Sigmoid colon (tissue), 4 donors: ENCODE results near the gene TNFRSF14.

Source experiments
- CTCF ChIP-seq, 4 experiments: fragments of 450-650 bp in 3 of 4; fragments of 200-600 bp in 1 of 4; IDR thresholded peaks; one replicate each; pipeline ENCODE4 v1.5.1; 2016 to 2019; ENCODE audit warnings: antibody characterized with exemption in 4 of 4, mild to moderate bottlenecking in 3 of 4, moderate library complexity in 2 of 4
- EP300 ChIP-seq, 4 donors: sonication (generic); formaldehyde crosslinking; IDR thresholded peaks; one replicate each; pipeline ENCODE4 v1.6.1; 2017; ENCODE audit warnings: antibody characterized with exemption in 4 of 4

DNA sequence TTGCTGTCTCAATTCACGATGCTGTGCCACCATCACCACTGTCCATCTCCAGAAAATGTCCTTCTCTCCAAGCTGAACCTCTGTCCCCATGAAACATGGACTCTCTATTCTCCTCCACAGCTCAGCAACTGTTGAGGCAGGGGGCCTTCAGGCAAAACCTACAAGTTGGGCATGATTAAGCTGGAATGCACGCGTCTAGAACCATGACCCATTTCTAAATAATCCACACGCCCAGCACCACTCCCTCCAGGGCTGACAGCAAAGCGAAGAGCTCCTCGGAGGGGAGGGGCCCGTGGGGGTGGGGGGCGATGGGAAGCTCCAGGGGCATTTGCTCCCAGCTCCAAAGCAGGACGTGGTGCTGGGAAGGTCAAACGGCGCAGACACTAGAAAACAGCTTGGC, 22.8 kb upstream of the TNFRSF14 start:
- TF ChIP-seq CTCF (IDR thresholded peaks at IDR 0.05), result no peak
- TF ChIP-seq EP300 (IDR thresholded peaks at IDR 0.05), result no peak
